NCI-H774 (cell line): ENCODE results near the gene RFC4.

Source experiments
- DNase-seq: peaks from one replicate; lab custom pipeline; 2025; lab: John Stamatoyannopoulos, UW

The RFC4 gene

DNA sequence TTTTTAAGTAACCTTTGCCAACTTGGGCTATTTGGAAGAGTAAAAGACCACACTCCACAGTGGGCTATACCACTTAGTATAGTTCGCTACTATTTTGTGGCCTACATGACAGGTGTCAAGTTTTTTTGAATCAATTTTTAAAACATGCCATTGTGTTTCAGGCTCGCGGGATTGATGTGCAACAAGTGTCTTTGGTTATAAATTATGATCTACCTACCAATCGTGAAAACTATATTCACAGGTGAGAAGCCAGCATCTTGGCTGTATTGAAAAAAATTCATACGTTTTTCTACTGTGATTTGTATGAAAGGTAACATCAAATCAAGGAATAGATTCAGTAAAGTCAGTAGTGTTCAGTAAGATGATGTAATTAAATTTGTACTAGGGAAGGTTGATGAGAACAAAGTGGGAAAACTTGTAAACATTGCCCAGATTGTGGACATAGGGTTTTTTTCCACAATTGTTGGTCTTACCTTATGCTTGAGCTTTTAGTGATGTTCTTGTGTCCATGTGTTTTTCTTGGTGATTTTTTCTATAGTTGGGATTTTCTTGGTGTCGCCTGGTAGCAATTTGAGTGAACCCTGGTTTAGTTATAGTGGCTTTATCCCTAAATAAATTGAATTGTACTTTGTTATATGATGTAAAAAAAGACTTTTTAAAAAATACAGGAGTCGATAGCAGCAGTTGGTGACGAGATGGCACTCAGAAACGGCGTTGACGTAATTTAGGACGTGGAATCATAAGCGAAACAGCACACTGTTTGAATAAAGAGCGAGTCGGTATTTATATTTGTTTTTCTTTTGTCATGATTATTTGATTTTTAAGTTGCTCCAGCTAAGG lies 18.4 kb downstream of the RFC4 start:
- no peak for DNase-seq

- no peak for DNase-seq
Measured at GRCh38 chr3:186786922-186787321, 19.4 kb downstream of the RFC4 start.

GRCh38 chr3:186785495-186786018 lies 20.7 kb downstream of the RFC4 start:
- no peak for DNase-seq

- DNase-seq: no peak
Measured at GRCh38 chr3:186784820-186785494, 21.3 kb downstream of the RFC4 start.

DNA sequence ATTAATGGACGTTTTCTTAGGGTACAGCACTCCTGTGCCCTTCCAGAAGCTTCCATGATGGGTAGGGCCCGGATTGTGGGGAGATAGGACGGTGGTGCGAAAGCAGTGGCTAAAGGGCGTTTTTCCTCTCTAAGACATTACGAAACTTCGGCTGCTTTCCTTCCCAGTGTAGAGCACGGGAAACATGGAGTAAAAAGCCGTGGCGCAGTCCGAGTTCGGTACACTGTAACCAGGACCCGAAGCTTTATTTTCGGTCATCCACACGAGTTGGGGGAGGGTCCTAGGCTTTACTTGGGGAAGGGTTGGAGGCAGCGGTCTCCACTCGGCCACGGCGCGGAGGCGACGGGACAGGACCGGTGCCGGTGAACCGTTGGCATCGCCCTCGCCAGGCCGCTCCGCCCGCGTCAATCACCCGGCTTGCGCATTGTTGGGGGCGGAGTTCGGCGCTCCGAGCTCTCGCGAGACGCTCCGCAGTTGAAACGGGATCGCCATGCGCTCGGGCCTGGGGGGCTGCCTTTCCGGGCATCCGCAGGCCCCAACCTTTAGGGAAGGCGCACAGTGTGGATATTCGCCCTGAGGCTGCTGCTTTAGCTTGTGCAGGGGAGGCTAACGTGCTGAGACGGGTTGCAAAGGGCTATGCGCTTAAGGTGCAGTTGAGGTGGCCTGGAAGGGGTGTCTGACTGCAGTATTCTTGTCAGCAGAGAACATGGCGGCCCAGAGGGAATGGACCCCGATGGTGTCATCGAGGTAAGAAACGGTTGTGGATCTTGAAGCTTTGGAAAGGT lies 22.4 kb downstream of the RFC4 start:
- peak; percentile 91 for DNase-seq

DNA sequence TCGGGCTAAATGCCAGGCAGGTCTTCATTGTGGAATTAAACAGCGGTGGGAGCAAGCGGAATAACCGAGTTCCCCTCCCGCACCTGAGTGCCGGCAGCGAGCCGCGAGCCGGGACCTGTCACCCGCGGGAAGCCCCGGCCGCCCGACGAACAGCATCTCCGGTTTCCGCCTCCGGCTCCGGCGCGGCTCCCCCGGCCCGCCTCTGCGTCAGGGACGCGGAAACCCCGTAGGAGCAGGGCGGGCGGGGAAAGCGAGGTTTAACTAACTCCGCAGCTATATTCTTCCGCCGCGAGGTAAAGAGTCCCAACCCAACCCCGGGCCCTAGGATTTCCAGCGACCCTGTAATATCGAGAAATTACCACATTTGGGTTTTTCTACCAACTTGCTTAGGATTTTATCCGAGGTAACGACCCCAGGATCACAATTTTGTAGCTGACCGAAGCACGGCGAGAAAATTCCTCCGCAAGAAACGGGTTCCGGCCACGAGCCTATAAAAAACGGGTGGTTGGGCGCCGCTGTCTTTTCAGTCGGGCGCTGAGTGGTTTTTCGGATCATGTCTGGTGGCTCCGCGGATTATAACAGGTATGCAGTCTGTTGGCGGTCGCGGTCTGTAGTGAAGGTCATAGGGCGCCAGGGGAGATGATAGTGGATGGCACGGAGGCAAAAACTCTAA lies 23.1 kb downstream of the RFC4 start, which contains the start of gene EIF4A2:
EIF4A2 (plus strand) TSS at position 520 of the 673 bp plus-strand sequence; CDS start at position 554, 34 bp downstream.
- peak; percentile 97 for DNase-seq

GRCh38 chr3:186782542-186783057 lies 23.7 kb downstream of the RFC4 start:
- no peak for DNase-seq

DNA sequence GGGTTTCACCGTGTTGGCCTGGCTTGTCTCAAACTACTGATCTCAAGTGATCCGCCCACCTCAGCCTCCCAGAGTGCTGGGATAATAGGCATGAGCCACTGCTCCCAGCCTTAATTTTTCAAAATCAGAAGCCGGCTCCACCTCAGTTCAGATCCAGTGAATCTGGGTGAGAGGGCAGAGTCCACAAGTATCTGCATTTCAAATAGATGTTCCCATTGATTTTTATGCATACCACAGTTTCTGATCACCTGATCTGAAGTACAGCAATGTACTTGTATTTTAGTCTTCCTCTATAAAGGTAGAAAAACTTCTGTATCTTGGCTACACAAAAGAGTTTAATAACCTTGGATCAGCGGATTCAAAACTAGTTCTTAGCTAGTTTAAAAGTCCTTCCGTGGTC lies 27.1 kb downstream of the RFC4 start:
- DNase-seq: no peak

DNA sequence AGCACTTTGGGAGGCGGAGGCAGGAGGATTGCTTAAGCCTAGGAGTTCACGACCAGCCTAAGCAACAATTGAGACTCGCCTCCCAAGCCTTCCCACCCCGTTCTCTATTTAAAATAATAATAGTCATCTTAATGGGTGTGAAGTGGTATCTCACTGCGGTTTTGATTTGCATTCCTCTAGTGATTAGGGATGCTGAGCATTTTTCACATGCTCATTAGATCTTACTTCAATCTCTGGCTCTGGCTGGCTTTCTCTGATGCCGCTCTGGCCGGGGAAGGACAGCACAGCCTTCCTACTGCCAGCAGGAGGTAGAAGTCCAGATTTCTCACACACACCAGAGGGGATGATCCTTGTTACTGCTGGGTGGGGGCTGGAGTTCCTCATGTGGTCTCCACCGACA lies 30.3 kb downstream of the RFC4 start:
- no peak for DNase-seq

GRCh38 chr3:186772701-186773417 lies 33.4 kb downstream of the RFC4 start:
- DNase-seq: peak; percentile 23

DNA sequence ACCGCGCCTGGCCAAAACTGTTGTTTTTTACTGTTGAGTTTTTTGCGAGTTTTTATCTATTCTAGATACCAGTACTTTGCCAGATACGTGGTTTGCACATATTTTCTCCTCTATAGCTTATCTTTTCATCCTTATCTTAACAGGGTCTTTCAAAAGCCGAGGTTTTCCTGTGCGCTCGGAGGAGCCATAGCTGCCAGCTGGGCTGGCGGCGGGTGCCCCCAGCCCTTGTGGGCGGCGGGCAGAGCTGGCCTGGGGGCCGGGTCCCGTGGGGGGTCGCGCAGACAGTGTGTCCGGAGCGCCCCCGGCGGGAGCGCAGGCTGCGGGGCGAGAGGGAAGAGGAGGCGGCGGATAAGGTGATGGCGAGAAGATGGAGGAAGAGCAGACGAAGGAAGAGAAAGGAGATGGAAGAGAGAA lies 34.0 kb downstream of the RFC4 start:
- no peak for DNase-seq

DNA sequence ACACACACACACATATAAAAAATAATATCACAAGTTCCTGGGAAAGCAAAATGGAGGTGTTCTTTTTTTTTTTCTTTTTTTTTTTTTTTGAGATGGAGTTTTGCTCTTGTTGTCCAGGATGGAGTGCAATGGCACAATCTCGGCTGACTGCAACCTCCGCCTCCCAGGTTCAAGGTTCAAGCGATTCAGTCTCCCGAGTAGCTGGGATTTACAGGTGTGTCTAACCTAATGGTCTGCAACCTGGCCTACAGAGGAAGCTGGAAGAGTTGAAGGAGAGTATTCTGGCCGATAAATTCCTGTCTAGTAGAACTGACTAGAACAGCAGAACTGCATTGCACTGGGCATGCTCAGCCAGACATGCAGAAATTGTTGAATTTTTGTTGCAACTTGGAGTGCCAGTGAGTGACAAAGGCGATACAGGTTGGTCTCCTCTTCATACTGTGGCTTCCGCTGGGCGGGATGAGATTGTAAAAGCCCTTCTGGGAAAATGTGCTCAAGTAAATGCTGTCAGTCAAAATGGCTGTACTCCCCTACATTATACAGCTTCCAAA lies 45.3 kb downstream of the RFC4 start:
- no peak for DNase-seq

DNA sequence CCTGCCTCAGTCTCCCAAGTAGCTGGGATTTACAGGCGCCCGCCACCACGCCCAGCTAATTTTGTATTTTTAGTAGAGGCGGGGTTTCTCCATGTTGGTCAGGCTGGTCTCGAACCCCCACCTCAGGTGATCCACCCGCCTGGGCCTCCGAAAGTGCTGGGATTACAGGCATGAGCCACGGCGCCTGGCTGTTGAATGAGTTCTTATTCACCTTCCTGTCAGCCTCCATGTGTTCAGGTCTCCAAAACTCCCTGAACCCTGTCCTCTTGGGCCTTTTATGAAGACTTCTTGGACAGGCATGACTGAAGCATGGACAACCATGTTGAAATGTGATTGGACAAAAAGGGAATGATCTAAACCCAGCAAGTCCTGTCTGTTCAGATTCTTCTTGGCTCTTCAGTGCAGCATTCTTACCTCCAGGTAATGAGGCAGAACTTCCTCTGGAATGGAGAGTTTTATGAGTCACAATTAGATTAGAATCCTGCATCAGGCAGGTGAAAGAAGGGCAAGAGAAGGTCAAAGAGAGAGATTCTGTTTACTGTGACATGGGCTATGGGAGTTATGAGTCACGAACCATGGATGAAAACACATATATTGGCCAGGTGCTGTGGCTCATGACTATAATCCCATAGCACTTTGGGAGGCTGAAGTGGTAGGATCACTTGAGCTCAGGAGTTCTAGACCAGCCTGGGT lies 46.0 kb downstream of the RFC4 start:
- DNase-seq: no peak

- DNase-seq: no peak
Measured at GRCh38 chr3:186759231-186759930, 46.9 kb downstream of the RFC4 start.

DNA sequence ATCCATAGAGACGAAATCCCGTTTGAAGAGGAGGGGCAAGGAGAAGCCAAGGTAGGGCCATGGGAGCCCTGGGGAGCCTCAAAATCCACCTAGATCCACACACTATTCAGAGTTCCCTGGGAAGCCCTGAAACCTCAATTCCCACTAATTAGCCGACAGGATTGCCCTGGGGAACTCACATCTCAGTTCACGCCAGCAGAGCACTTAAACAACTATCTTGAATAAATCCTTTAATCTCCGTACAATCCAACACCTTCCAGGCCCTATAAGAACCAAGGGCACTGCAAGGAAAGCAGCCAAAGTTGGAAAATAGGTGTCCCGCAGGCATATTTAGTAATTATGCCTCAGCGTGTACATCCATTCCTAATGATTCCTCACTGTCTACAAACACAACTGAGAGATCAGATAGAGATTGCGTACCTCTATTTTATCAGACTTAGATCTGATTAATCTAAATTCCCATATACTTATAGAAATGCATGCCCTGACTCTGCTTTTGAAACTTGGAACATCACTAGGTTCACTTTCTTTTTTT lies 48.5 kb downstream of the RFC4 start:
- DNase-seq: no peak

- DNase-seq: no peak
Measured at GRCh38 chr3:186757214-186757613, 49.1 kb downstream of the RFC4 start.

DNA sequence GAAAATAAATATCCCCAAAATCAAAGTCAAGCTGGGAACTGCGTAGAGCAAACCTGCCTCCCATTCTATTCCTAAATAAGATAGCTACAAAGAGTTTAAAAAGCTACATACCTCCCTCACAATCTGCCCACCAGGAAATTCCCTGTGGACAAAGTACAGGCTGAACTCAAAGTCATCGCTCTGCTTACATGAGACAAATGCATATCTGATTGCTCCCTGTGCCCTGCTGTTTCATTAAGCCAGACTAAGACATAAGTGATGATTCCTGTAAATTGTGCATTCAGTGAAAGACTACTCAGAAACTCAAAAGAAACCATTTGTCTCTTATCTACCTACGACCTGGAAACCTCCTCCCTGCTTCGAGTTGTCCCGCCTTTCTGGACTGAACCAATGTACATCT lies 51.4 kb downstream of the RFC4 start:
- no peak for DNase-seq

DNA sequence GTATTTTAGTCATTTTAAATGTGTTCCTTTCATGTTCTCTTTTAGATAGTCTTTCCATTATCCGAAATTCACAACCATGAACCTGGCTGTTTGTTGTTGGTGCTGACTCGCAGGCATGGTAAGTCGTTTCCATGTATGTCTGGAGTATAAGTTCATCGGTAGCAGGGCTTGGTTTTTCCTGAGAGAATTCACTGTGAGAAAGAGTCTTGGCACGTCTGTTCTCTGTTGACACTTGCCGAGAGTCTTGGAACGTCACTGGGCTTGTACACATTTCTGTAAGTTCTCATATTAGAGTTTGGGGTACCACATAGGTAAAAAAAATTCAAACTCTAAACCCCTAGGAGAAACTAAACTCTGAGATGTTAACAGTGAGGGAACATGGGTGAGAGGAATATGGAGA lies 52.3 kb downstream of the RFC4 start:
- DNase-seq: no peak

DNA sequence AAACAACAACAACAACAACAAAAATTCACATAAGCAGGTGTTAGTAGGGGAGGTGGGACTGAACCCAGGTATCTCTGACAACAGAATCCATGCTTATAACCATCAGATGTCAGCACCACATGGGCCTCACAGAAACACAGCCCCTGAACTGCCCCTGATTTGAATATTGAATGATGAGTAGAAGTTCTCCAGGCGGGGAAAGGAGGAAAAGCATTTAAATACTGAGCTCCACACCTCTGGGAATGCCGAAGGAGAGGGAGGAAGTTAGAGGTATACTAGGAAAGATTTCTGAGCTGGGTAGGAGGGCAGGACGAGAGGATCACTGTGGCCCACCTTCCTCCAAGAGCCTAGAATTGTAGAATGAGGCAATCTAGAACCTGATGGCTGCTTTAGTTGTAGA lies 54.8 kb downstream of the RFC4 start:
- DNase-seq: no peak
